SW480 (cell line): ENCODE measurements around the gene PER3.
"Not testable (repeated sequence)": the region's sequence is repeated elsewhere in the genome, so short reads cannot be mapped to it uniquely, and the experiment has no call there.

ENCODE experiments used
- DNase-seq: peaks from one replicate; pipeline ENCODE4 v3.0.0-alpha.2; 2016; ENCODE audit warnings: low spot score

Gene PER3

GRCh38 chr1:7780976-7781375 lies 3.1 kb upstream of the PER3 start:
- DNase-seq, result no peak

- no peak for DNase-seq
These were observed 2.6 kb upstream of the PER3 start for GRCh38 chr1:7781501-7781900.

- no peak for DNase-seq
These were observed 2.1 kb upstream of the PER3 start for GRCh38 chr1:7781923-7782495.

GRCh38 chr1:7783178-7783711 lies 846 bp upstream of the PER3 start:
- DNase-seq, result peak; percentile 60

- DNase-seq, result no peak
These were observed 491 bp downstream of the PER3 start for GRCh38 chr1:7784492-7785071.

GRCh38 chr1:7785108-7785507 lies 1.0 kb downstream of the PER3 start:
- no peak for DNase-seq

- DNase-seq, result no peak
These were observed 2.7 kb downstream of the PER3 start for GRCh38 chr1:7786795-7787194.

- no peak for DNase-seq
These were observed 5.7 kb downstream of the PER3 start for GRCh38 chr1:7789828-7790227.

- DNase-seq, result not testable (repeated sequence)
These were observed 6.9 kb downstream of the PER3 start for GRCh38 chr1:7791027-7791426.

- DNase-seq, result no peak
These were observed 11.3 kb downstream of the PER3 start for GRCh38 chr1:7795406-7795805.

GRCh38 chr1:7805460-7805859 lies 21.4 kb downstream of the PER3 start:
- no peak for DNase-seq

- peak; percentile 37 for DNase-seq
These were observed 24.3 kb downstream of the PER3 start for GRCh38 chr1:7808253-7808844.

- DNase-seq, result no peak
These were observed 25.7 kb downstream of the PER3 start for GRCh38 chr1:7809742-7810141.

GRCh38 chr1:7810395-7810794 lies 26.3 kb downstream of the PER3 start:
- no peak for DNase-seq

- DNase-seq, result no peak
These were observed 27.4 kb downstream of the PER3 start for GRCh38 chr1:7811476-7811875.

- DNase-seq, result no peak
These were observed 29.7 kb downstream of the PER3 start for GRCh38 chr1:7813677-7814373.

- DNase-seq, result no peak
These were observed 37.2 kb downstream of the PER3 start for GRCh38 chr1:7821282-7821681.

GRCh38 chr1:7824701-7825100 lies 40.6 kb downstream of the PER3 start:
- no peak for DNase-seq

- no peak for DNase-seq
These were observed 42.3 kb downstream of the PER3 start for GRCh38 chr1:7826363-7826762.

GRCh38 chr1:7827126-7827955 lies 43.2 kb downstream of the PER3 start:
- no peak for DNase-seq

GRCh38 chr1:7831458-7831857 lies 47.4 kb downstream of the PER3 start:
- no peak for DNase-seq

GRCh38 chr1:7833035-7833434 lies 48.9 kb downstream of the PER3 start:
- DNase-seq, result no peak
